Cardiac fibroblast (primary cell): ENCODE results near the gene BMPER.
A peak's percentile ranks its signal among the peaks of the same experiment; 100 is the strongest.

Experiments used
- DNase-seq, 2 donors: peaks; one replicate each; pipeline versions ENCODE4 v3.0.0 to v3.0.0-alpha.2; 2010; ENCODE audit warnings: low read depth in 2 of 2
- H3K4me3 ChIP-seq, 2 donors: replicated peaks in 1 of 2; 1 replicate in 1 of 2; 2 replicates in 1 of 2; pipeline ENCODE4 v1.5.1; 2011; ENCODE audit warnings: low read depth in 2 of 2, low read length in 2 of 2, mild to moderate bottlenecking in 2 of 2, moderate library complexity in 1 of 2
- CTCF ChIP-seq: IDR thresholded peaks from one replicate; pipeline ENCODE4 v1.5.1; 2011; ENCODE audit warnings: low read depth, mild to moderate bottlenecking, low read length, inconsistent platforms

The BMPER gene

GRCh38 chr7:33907625-33908024, 2.3 kb downstream of the BMPER start:
- DNase-seq: no peak
- no peak for TF ChIP-seq CTCF

GRCh38 chr7:33909318-33909717, 4.0 kb downstream of the BMPER start:
- no peak for TF ChIP-seq CTCF
- H3K4me3 ChIP-seq: no peak overlapping the region
- DNase-seq: no peak

More at GRCh38 chr7:33907625-33908024, 2.3 kb downstream of the BMPER start:
- H3K4me3 ChIP-seq: peak overlapping the region in 1 of 2 donors; percentile 79

GRCh38 chr7:33909755-33910154, 4.4 kb downstream of the BMPER start:
- no peak for DNase-seq
- TF ChIP-seq CTCF: no peak
- H3K4me3 ChIP-seq: no peak overlapping the region

- TF ChIP-seq CTCF: no peak
- DNase-seq: no peak
- H3K4me3 ChIP-seq: no peak overlapping the region
Observed at GRCh38 chr7:33910756-33911155, 5.4 kb downstream of the BMPER start.

- DNase-seq: no peak
- no peak for TF ChIP-seq CTCF
- no peak overlapping the region for H3K4me3 ChIP-seq
Observed at GRCh38 chr7:33916357-33917081, 11.2 kb downstream of the BMPER start.

- H3K4me3 ChIP-seq: no peak overlapping the region
- no peak for DNase-seq
- TF ChIP-seq CTCF: no peak
Observed at GRCh38 chr7:33917661-33918060, 12.3 kb downstream of the BMPER start.
